ENCODE data around the gene LAMC1.

GRCh38 chr1:183101841-183102276, 78.6 kb downstream of the LAMC1 start:
- TF ChIP-seq TAF1 (IDR thresholded peaks at IDR 0.05; ENCODE audit: borderline replicate concordance, low read depth, low read length) (no peak), POLR2AphosphoS5 (IDR thresholded peaks at IDR 0.05; ENCODE audit: low read depth, low read length) (no peak), POLR2A (IDR thresholded peaks at IDR 0.05; ENCODE audit: low read depth, low read length) (no peak)

Data from GM12892 (cell line).